KMS-11 (cell line): Measurements from ENCODE around the gene KCNC2.

ENCODE experiments used
- H2AFZ ChIP-seq: fragments of 200-600 bp; sonication (generic); 2 replicates; pipeline ENCODE4 v1.6.1; 2016; ENCODE audit warnings: antibody characterized with exemption, mixed run types, low read depth
- H3K27ac ChIP-seq: fragments of 200-600 bp; sonication (generic); 2 replicates; pipeline ENCODE4 v1.6.1; 2016; ENCODE audit warnings: mild to moderate bottlenecking, mixed run types
- H3K27me3 ChIP-seq: fragments of 200-600 bp; sonication (generic); 2 replicates; pipeline ENCODE4 v1.6.1; 2017; ENCODE audit warnings: mild to moderate bottlenecking, low read depth, mixed run types, moderate library complexity; ENCODE audit not compliant: insufficient read depth
- H3K36me3 ChIP-seq: fragments of 200-600 bp; sonication (generic); 2 replicates; pipeline ENCODE4 v1.6.1; 2017; ENCODE audit warnings: mild to moderate bottlenecking, mixed run types; ENCODE audit not compliant: insufficient read depth
- H3K4me1 ChIP-seq: fragments of 200-600 bp; sonication (generic); 2 replicates; pipeline ENCODE4 v1.6.1; 2016; ENCODE audit warnings: mild to moderate bottlenecking, low read depth, mixed run types; ENCODE audit not compliant: poor library complexity, severe bottlenecking
- H3K4me2 ChIP-seq: fragments of 200-600 bp; sonication (generic); 2 replicates; pipeline ENCODE4 v1.7.0; 2016; ENCODE audit warnings: mild to moderate bottlenecking, mixed run types
- H3K4me3 ChIP-seq: fragments of 200-600 bp; sonication (generic); IDR thresholded peaks from 2 replicates; pipeline ENCODE4 v1.6.1; 2017; ENCODE audit warnings: low read depth, low read length, mixed read lengths; ENCODE audit not compliant: insufficient read depth
- H3K79me2 ChIP-seq: fragments of 200-600 bp; sonication (generic); 2 replicates; pipeline ENCODE4 v1.6.1; 2016; ENCODE audit warnings: low read depth, mixed run types; ENCODE audit not compliant: insufficient read depth
- H3K9ac ChIP-seq: fragments of 200-600 bp; sonication (generic); 2 replicates; pipeline ENCODE4 v1.6.1; 2016; ENCODE audit warnings: mild to moderate bottlenecking, mixed run types
- H4K20me1 ChIP-seq: fragments of 200-600 bp; sonication (generic); 2 replicates; pipeline ENCODE4 v1.6.1; 2016; ENCODE audit warnings: mild to moderate bottlenecking, mixed run types; ENCODE audit not compliant: insufficient read depth
- TF ChIP-seq, protein P1 (sequence below): fragments of 200-600 bp; sonication (generic); conservative IDR thresholded peaks from 2 replicates; pipeline ENCODE4 v1.6.1; 2017; ENCODE audit warnings: low read depth, mild to moderate bottlenecking, antibody characterized with exemption, low read length, moderate library complexity, mixed read lengths

Gene KCNC2

DNA sequence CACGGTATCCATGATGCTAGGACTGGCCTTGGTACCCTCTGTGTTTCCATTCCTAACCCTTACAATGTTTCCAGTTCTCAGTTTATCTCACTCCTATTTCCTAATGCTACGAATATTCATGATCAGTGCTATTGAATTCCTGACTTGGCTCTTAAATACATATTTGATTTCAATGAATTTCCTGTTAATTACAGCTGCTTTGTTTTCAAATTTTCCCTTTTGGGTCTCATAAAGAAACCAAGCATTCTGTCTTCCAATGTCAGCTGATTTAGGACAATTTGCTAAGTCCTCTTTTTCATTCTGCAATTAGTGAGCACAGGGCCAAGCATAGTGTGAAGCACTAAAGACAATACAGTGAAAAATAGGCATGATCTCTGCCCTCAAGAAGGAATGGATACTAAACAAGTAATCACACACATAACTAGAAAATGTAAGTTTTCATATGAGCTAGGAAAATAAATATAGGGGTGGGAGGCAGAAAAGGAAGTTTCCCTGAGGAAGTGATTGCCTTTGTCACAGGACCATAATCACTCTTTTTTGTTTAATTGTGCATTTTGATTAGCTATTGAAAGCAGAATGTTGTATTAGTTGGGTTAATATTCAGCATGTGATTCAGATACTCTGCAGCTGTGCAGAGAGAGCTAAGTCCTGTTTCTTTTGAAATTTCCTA is 88.5 kb downstream of the KCNC2 start:
- no peak overlapping the region for H3K27ac ChIP-seq
- H4K20me1 ChIP-seq, result no peaks in the 10 kb centered on the region
- no peaks in the 10 kb centered on the region for H3K36me3 ChIP-seq
- no peak overlapping the region for H3K9ac ChIP-seq
- no peaks in the 10 kb centered on the region for H3K79me2 ChIP-seq
- H3K4me3 ChIP-seq, result no peak overlapping the region
- H3K4me1 ChIP-seq, result no peaks in the 10 kb centered on the region
- H2AFZ ChIP-seq, result no peak overlapping the region
- no peaks in the 10 kb centered on the region for H3K27me3 ChIP-seq
- no peak overlapping the region for H3K4me2 ChIP-seq
- TF ChIP-seq, protein P1, sequence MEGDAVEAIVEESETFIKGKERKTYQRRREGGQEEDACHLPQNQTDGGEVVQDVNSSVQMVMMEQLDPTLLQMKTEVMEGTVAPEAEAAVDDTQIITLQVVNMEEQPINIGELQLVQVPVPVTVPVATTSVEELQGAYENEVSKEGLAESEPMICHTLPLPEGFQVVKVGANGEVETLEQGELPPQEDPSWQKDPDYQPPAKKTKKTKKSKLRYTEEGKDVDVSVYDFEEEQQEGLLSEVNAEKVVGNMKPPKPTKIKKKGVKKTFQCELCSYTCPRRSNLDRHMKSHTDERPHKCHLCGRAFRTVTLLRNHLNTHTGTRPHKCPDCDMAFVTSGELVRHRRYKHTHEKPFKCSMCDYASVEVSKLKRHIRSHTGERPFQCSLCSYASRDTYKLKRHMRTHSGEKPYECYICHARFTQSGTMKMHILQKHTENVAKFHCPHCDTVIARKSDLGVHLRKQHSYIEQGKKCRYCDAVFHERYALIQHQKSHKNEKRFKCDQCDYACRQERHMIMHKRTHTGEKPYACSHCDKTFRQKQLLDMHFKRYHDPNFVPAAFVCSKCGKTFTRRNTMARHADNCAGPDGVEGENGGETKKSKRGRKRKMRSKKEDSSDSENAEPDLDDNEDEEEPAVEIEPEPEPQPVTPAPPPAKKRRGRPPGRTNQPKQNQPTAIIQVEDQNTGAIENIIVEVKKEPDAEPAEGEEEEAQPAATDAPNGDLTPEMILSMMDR, result no peak

DNA sequence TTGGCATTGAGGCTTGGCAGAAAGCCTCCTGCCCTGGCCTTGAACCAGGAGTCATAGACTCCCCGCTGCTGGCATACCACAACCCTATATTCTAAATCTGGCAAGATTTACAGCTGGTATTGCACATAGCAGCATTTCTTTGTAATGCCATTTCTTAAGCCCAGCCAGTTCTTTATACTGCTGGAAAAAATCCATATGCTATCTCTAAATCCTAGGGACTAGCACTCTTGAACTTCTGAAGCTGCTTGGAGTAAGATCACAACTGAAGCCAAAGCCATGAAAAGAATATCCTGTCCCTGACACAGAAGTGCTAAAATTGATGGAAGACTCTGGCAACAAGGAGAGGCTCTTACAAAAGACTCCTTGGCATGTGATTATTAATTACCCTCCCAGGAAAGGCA is 89.3 kb downstream of the KCNC2 start:
- no peaks in the 10 kb centered on the region for H3K4me1 ChIP-seq
- TF ChIP-seq, protein P1, result no peak

DNA sequence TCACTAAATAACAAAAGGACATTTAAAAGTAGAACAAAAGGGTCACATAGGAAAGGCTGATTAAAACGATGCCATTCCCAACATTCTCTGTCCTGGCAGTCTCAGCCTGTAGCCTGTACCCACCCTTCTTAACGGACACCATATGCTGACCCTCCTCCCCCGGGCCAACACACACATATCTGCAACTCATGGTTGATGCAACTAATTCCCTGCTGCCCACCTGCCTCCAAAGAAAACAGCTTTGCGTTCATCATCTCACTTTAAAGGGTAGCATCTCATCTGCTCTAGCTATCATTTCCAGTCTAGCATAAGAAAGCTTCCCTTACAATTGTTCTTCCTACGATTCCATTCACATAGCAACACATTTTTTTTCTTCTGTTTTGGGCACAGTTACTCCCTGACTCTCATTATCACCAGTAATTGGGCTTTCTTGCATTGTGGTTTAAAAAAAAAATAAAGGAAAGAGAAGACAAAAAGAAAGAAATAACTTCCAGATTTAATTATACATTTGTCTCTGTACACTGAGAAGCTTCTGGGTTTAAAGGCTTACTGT is 92.9 kb downstream of the KCNC2 start:
- H3K4me1 ChIP-seq, result no peaks in the 10 kb centered on the region
- no peaks in the 10 kb centered on the region for H4K20me1 ChIP-seq
- H3K27ac ChIP-seq, result no peak overlapping the region
- H3K79me2 ChIP-seq, result no peaks in the 10 kb centered on the region
- H2AFZ ChIP-seq, result no peak overlapping the region
- no peak overlapping the region for H3K4me2 ChIP-seq
- no peaks in the 10 kb centered on the region for H3K36me3 ChIP-seq
- no peaks in the 10 kb centered on the region for H3K27me3 ChIP-seq
- no peak overlapping the region for H3K9ac ChIP-seq
- TF ChIP-seq, protein P1, result no peak
- H3K4me3 ChIP-seq, result no peak overlapping the region

More for the DNA sequence above, 89.3 kb downstream of the KCNC2 start:
- H3K36me3 ChIP-seq, result no peaks in the 10 kb centered on the region
- H3K9ac ChIP-seq, result no peak overlapping the region
- no peaks in the 10 kb centered on the region for H3K27me3 ChIP-seq
- H3K4me3 ChIP-seq, result no peak overlapping the region
- no peak overlapping the region for H2AFZ ChIP-seq
- H3K27ac ChIP-seq, result no peak overlapping the region
- H3K79me2 ChIP-seq, result no peaks in the 10 kb centered on the region
- H3K4me2 ChIP-seq, result no peak overlapping the region
- H4K20me1 ChIP-seq, result no peaks in the 10 kb centered on the region

DNA sequence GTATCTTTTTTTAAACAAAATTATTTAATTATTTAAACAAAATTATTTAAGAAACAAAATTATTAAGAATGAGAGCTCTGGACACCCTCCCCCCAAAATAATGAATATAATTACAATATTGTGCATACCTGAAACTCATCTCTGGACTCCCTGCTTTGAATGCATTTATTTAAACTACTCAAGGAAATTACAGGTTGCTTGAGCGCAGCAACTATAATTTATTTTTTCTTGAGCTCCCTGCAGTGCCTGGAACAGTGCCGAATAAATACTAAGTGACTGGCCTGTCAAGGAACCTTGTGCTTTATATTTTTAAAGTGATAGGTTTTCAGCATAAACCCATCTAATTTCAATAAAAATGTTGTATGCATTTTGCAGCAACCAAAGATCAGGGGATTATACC is 93.9 kb downstream of the KCNC2 start:
- H3K4me3 ChIP-seq, result no peak overlapping the region
- TF ChIP-seq, protein P1, result no peak
- no peak overlapping the region for H3K9ac ChIP-seq
- H4K20me1 ChIP-seq, result no peaks in the 10 kb centered on the region
- no peak overlapping the region for H3K4me2 ChIP-seq
- no peak overlapping the region for H2AFZ ChIP-seq
- no peak overlapping the region for H3K27ac ChIP-seq
- no peaks in the 10 kb centered on the region for H3K27me3 ChIP-seq
- no peaks in the 10 kb centered on the region for H3K79me2 ChIP-seq
- no peaks in the 10 kb centered on the region for H3K4me1 ChIP-seq
- no peaks in the 10 kb centered on the region for H3K36me3 ChIP-seq
